ENCODE measurements around the gene FGF21. TPM values are rescaled to one million over a fixed set of nuclear protein-coding genes. Genes with fewer than 3 reads are reported as not detected.

Gene FGF21
- total RNA-seq, 6 experiments from 2014 or later, result not detected

- TF ChIP-seq CTCF (IDR thresholded peaks at IDR 0.05), result no peak
- peaks cover 5% of the 10 kb centered on the region; the same call in 1 of the 2 replicates for H3K36me3 Mint-ChIP-seq (ENCODE audit: low read depth)
- H3K27me3 Mint-ChIP-seq (ENCODE audit: insufficient read depth), result peaks cover 26% of the 10 kb centered on the region
- no peak for DNase-seq
- 0 out of 2 replicates have a peak, but pooled peaks cover 5% of the 10 kb centered on the region for H3K4me1 Mint-ChIP-seq (ENCODE audit: low read depth)
- H3K27ac Mint-ChIP-seq, result no peak overlapping the region
- no peak overlapping the region for H3K4me3 Mint-ChIP-seq
- no peaks in the 10 kb centered on the region; the same call in 1 of the 2 replicates for H3K9me3 Mint-ChIP-seq
Observed at GRCh38 chr19:48749571-48750198, 5.6 kb upstream of the FGF21 start.

- H3K27me3 Mint-ChIP-seq (ENCODE audit: insufficient read depth), result peaks cover 28% of the 10 kb centered on the region
- no peak for TF ChIP-seq CTCF (IDR thresholded peaks at IDR 0.05)
- no peak overlapping the region for H3K27ac Mint-ChIP-seq
- no peaks in the 10 kb centered on the region; the same call in 1 of the 2 replicates for H3K9me3 Mint-ChIP-seq
- H3K36me3 Mint-ChIP-seq (ENCODE audit: low read depth), result peaks cover 5% of the 10 kb centered on the region; the same call in 1 of the 2 replicates
- no peak overlapping the region for H3K4me3 Mint-ChIP-seq
- no peak for DNase-seq
- H3K4me1 Mint-ChIP-seq (ENCODE audit: low read depth), result 0 out of 2 replicates have a peak, but pooled peaks cover 5% of the 10 kb centered on the region
Observed at GRCh38 chr19:48750351-48750750, 5.0 kb upstream of the FGF21 start.

GRCh38 chr19:48750771-48751504, 4.4 kb upstream of the FGF21 start:
- 0 out of 2 replicates have a peak, but pooled peaks cover 5% of the 10 kb centered on the region for H3K4me1 Mint-ChIP-seq (ENCODE audit: low read depth)
- peaks cover 28% of the 10 kb centered on the region for H3K27me3 Mint-ChIP-seq (ENCODE audit: insufficient read depth)
- peaks cover 5% of the 10 kb centered on the region; the same call in 1 of the 2 replicates for H3K36me3 Mint-ChIP-seq (ENCODE audit: low read depth)
- no peak overlapping the region for H3K27ac Mint-ChIP-seq
- no peak for DNase-seq
- no peak overlapping the region for H3K4me3 Mint-ChIP-seq
- H3K9me3 Mint-ChIP-seq, result no peaks in the 10 kb centered on the region; the same call in 1 of the 2 replicates
- no peak for TF ChIP-seq CTCF (IDR thresholded peaks at IDR 0.05)

GRCh38 chr19:48751845-48752495, 3.4 kb upstream of the FGF21 start:
- DNase-seq, result no peak
- Mint-ChIP-seq H3K27me3 (ENCODE audit: insufficient read depth) (peaks cover 27% of the 10 kb centered on the region), H3K27ac (no peak overlapping the region), H3K36me3 (ENCODE audit: low read depth) (no peaks in the 10 kb centered on the region), H3K9me3 (no peaks in the 10 kb centered on the region), H3K4me3 (peak overlapping the region; percentile 77), H3K4me1 (ENCODE audit: low read depth) (0 out of 2 replicates have a peak, but pooled peaks cover 5% of the 10 kb centered on the region)
- no peak for TF ChIP-seq CTCF (IDR thresholded peaks at IDR 0.05)

- H3K9me3 Mint-ChIP-seq, result no peaks in the 10 kb centered on the region
- TF ChIP-seq CTCF (IDR thresholded peaks at IDR 0.05), result no peak
- H3K4me1 Mint-ChIP-seq (ENCODE audit: low read depth), result 0 out of 2 replicates have a peak, but pooled peaks cover 5% of the 10 kb centered on the region
- peaks cover 30% of the 10 kb centered on the region for H3K27me3 Mint-ChIP-seq (ENCODE audit: insufficient read depth)
- no peak within 1 kb of the TSS for H3K27ac Mint-ChIP-seq
- peak within 1 kb of the TSS; percentile 77 for H3K4me3 Mint-ChIP-seq
- DNase-seq, result no peak
- H3K36me3 Mint-ChIP-seq (ENCODE audit: low read depth), result no peaks in the 10 kb centered on the region
Observed at GRCh38 chr19:48752496-48753365, 2.6 kb upstream of the FGF21 start, which contains the start of gene FUT1. Gene FUT1 (minus strand): TSS chr19:48752641. CDS start chr19:48751281, 1,360 bp downstream.

Data from HFFc6 (cell line).